Fibroblast of lung (primary cell): ENCODE data around the gene ENOX1. TPM values are rescaled to one million over a fixed set of nuclear protein-coding genes. Genes with fewer than 3 reads are reported as not detected.

ENCODE experiments used
- DNase-seq, 2 donors: peaks; one replicate each; pipeline versions ENCODE4 v3.0.0 to v3.0.0-alpha.2; 2010; ENCODE audit warnings: low read depth in 2 of 2
- H2AFZ ChIP-seq: 2 replicates; pipeline ENCODE4 v1.5.1; 2012; ENCODE audit warnings: low read length, control low read depth, inconsistent platforms
- H3K27ac ChIP-seq: 2 replicates; pipeline ENCODE4 v1.5.1; 2011; ENCODE audit warnings: low read length, control low read depth; ENCODE audit not compliant: insufficient read depth
- H3K27me3 ChIP-seq: 2 replicates; pipeline ENCODE4 v1.5.1; 2011; ENCODE audit warnings: mild to moderate bottlenecking, low read length; ENCODE audit not compliant: control insufficient read depth, insufficient read depth
- H3K36me3 ChIP-seq: 2 replicates; pipeline ENCODE4 v1.5.1; 2011; ENCODE audit warnings: low read length; ENCODE audit not compliant: control insufficient read depth, insufficient read depth
- H3K4me1 ChIP-seq: 2 replicates; pipeline ENCODE4 v1.5.1; 2011; ENCODE audit warnings: low read length; ENCODE audit not compliant: control insufficient read depth, insufficient read depth; ENCODE audit errors: extremely low read depth
- H3K4me2 ChIP-seq: 2 replicates; pipeline ENCODE4 v1.5.1; 2011; ENCODE audit warnings: low read length, control low read depth; ENCODE audit not compliant: insufficient read depth; ENCODE audit errors: extremely low read depth
- H3K4me3 ChIP-seq, 4 experiments: fragments of 200-600 bp in 1 of 4; sonication (generic) in 1 of 4; replicated peaks in 1 of 4; 2 replicates each; pipeline ENCODE4 v1.5.1; 2011 to 2016; ENCODE audit warnings: low read length in 4 of 4, low read depth in 3 of 4, mild to moderate bottlenecking in 3 of 4, control low read depth in 2 of 4, inconsistent platforms in 1 of 4, mixed read lengths in 1 of 4; ENCODE audit not compliant: insufficient read depth in 1 of 4; ENCODE audit errors: control extremely low read depth in 1 of 4
- H3K79me2 ChIP-seq: 2 replicates; pipeline ENCODE4 v1.5.1; 2012; ENCODE audit warnings: mild to moderate bottlenecking, low read length, inconsistent platforms; ENCODE audit not compliant: control insufficient read depth, insufficient read depth
- H3K9ac ChIP-seq: 2 replicates; pipeline ENCODE4 v1.5.1; 2011; ENCODE audit warnings: mild to moderate bottlenecking, low read length, control low read depth; ENCODE audit not compliant: insufficient read depth
- H3K9me3 ChIP-seq: 2 replicates; pipeline ENCODE4 v1.5.1; 2012; ENCODE audit warnings: low read depth, low read length; ENCODE audit not compliant: control insufficient read depth, insufficient read depth
- H4K20me1 ChIP-seq: 2 replicates; pipeline ENCODE4 v1.5.1; 2011; ENCODE audit warnings: low read length; ENCODE audit not compliant: control insufficient read depth, insufficient read depth; ENCODE audit errors: extremely low read depth
- CTCF ChIP-seq, 2 donors: IDR thresholded peaks in 1 of 2; conservative IDR thresholded peaks in 1 of 2; 1 replicate in 1 of 2; 2 replicates in 1 of 2; pipeline ENCODE4 v1.5.1; 2011 to 2012; ENCODE audit warnings: low read length in 2 of 2, control low read depth in 1 of 2, inconsistent platforms in 1 of 2, low read depth in 1 of 2, mild to moderate bottlenecking in 1 of 2
- EZH2 ChIP-seq: IDR thresholded peaks from 2 replicates; pipeline ENCODE4 v1.5.1; 2012; ENCODE audit warnings: low read length, control low read depth, mild to moderate bottlenecking; ENCODE audit errors: missing control alignments
- polyA plus RNA-seq, 2 donors: library from polyadenylated mRNA; depleted of rRNA in 1 of 2; stranded (reverse) in 1 of 2; unstranded in 1 of 2; fragments of >200 nt; gene quantifications; 2 replicates each; pipeline ENCODE4 v1.2.1, GENCODE V29; 2011 to 2012; ENCODE audit warnings: missing spikeins in 1 of 2
- total RNA-seq: library from RNA; depleted of rRNA; stranded (reverse); fragments of >200 nt; gene quantifications from 2 replicates; pipeline ENCODE4 v1.2.1, GENCODE V29; 2014

The ENOX1 gene
- total and polyA plus RNA-seq, 2 donors (not counting 1 experiment from before 2014, with no cell fraction given) = 3.5 to 7.6 TPM

DNA sequence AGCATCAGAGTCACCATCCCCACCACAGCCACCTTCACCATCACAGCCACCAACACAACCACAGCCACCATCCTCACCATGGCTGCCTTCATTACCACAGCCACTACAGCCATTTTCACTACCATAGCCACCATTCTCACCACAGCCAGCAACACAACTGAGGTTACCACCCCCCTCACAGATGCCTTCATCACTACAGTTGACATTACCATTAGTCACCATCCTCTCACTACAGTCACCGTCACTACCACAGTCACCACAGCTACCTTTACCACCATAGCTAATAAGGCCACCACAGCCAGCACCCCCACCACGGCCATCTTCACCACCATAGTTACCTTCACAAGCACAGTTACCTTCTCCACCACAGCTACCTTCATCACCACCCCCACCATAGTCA is 493.8 kb downstream of the ENOX1 start:
- no peak overlapping the region for H3K4me2 ChIP-seq
- H4K20me1 ChIP-seq = no peaks in the 10 kb centered on the region
- peaks cover 17% of the 10 kb centered on the region for H3K4me1 ChIP-seq
- no peak overlapping the region for H3K9ac ChIP-seq
- DNase-seq = no peak
- no peaks in the 10 kb centered on the region for H3K27me3 ChIP-seq
- H3K9me3 ChIP-seq = no peaks in the 10 kb centered on the region
- H3K4me3 ChIP-seq = no peak overlapping the region
- TF ChIP-seq CTCF (conservative IDR thresholded peaks at IDR 0.05 in 1 of 2, IDR thresholded peaks at IDR 0.05 in 1 of 2; ENCODE audit: low read depth in 1 of 2, low read length in 2 of 2) (no peak), EZH2 (no peak)
- H3K27ac ChIP-seq = no peak overlapping the region
- H3K36me3 ChIP-seq = no peaks in the 10 kb centered on the region
- H3K79me2 ChIP-seq = no peaks in the 10 kb centered on the region
- H2AFZ ChIP-seq = no peak overlapping the region

GRCh38 chr13:43291287-43292060 is 495.3 kb downstream of the ENOX1 start:
- Histone ChIP-seq H3K79me2 (no peaks in the 10 kb centered on the region), H3K27me3 (no peaks in the 10 kb centered on the region), H3K9me3 (no peaks in the 10 kb centered on the region), H3K36me3 (no peaks in the 10 kb centered on the region), H2AFZ (no peak overlapping the region), H3K4me2 (no peak overlapping the region), H3K4me3 (no peak overlapping the region), H3K27ac (no peak overlapping the region), H3K9ac (no peak overlapping the region), H3K4me1 (peaks cover 17% of the 10 kb centered on the region), H4K20me1 (no peaks in the 10 kb centered on the region)
- no peak for TF ChIP-seq CTCF (conservative IDR thresholded peaks at IDR 0.05 in 1 of 2, IDR thresholded peaks at IDR 0.05 in 1 of 2; ENCODE audit: low read depth in 1 of 2, low read length in 2 of 2)
- TF ChIP-seq EZH2 = no peak
- DNase-seq = no peak

DNA sequence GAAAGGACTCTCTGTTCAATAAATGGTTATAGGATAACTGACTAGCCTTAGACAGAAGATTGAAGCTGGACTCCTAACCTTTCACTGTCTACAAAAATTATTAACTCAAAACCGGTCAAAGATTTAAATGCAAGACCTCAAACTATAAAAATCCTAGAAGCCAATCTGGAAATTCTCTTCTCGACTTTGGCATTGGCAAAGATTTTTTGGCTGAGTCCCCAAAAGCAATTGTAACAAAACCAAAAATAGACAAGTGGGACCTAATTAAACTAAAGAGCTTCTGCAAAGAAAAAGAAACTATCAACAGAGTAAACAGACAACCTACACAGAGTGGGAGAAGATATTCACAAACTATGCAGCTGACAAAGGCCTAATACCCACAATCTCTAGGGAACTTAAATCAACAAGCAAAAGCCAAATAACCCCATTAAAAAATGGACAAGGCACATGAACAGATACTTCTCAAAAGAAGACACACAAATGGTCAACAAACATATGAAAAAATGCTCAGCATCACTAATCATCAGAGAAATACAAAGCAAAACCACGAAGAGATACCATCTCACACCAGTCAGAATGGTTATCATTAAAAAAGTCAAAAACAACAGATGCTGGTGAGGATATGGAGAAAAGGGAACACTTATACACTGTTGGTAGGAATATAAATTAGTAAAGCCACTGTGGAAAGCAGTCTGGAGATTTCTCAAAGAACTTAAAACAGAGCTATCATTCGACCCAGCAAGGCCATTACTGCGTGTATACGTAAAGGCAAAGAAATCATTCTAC is 497.1 kb downstream of the ENOX1 start:
- H2AFZ ChIP-seq = no peak overlapping the region
- DNase-seq = peak in 1 of 2 donors; percentile 29
- H3K79me2 ChIP-seq = no peaks in the 10 kb centered on the region
- no peaks in the 10 kb centered on the region for H3K27me3 ChIP-seq
- no peak overlapping the region for H3K4me2 ChIP-seq
- no peak overlapping the region for H3K4me3 ChIP-seq
- H4K20me1 ChIP-seq = no peaks in the 10 kb centered on the region
- no peak for TF ChIP-seq CTCF (conservative IDR thresholded peaks at IDR 0.05 in 1 of 2, IDR thresholded peaks at IDR 0.05 in 1 of 2; ENCODE audit: low read depth in 1 of 2, low read length in 2 of 2)
- TF ChIP-seq EZH2 = no peak
- peaks cover 24% of the 10 kb centered on the region for H3K4me1 ChIP-seq
- H3K27ac ChIP-seq = no peak overlapping the region
- no peaks in the 10 kb centered on the region for H3K36me3 ChIP-seq
- no peaks in the 10 kb centered on the region for H3K9me3 ChIP-seq
- H3K9ac ChIP-seq = no peak overlapping the region
